Endodermal cell (in vitro differentiated cells): ENCODE measurements around the gene HPCAL1. TPM values are rescaled to one million over a fixed set of nuclear protein-coding genes. Genes with fewer than 3 reads are reported as not detected.

ENCODE experiments used
- DNase-seq: peaks from one replicate; pipeline ENCODE4 v3.0.0-alpha.2; 2017
- H3K27ac ChIP-seq: 2 replicates; pipeline ENCODE4 v1.5.1; 2013; ENCODE audit warnings: mild to moderate bottlenecking, low read depth, low read length, moderate library complexity
- H3K27me3 ChIP-seq: 2 replicates; pipeline ENCODE4 v1.6.1; 2013; ENCODE audit warnings: mild to moderate bottlenecking, low read length, moderate library complexity; ENCODE audit not compliant: insufficient read depth, control insufficient read depth, poor library complexity, severe bottlenecking
- H3K36me3 ChIP-seq: 2 replicates; pipeline ENCODE4 v1.7.0; 2013; ENCODE audit warnings: mild to moderate bottlenecking, low read length, moderate library complexity; ENCODE audit not compliant: control insufficient read depth, insufficient read depth
- H3K4me1 ChIP-seq: one replicate; pipeline ENCODE4 v1.7.0; 2013; ENCODE audit warnings: low read length; ENCODE audit not compliant: control insufficient read depth, insufficient read depth
- H3K4me3 ChIP-seq: 2 replicates; pipeline ENCODE4 v1.5.1; 2013; ENCODE audit warnings: mild to moderate bottlenecking, low read length, moderate library complexity
- H3K9ac ChIP-seq: 2 replicates; pipeline ENCODE4 v1.6.1; 2013; ENCODE audit warnings: mild to moderate bottlenecking, low read length, moderate library complexity; ENCODE audit not compliant: poor library complexity, severe bottlenecking; ENCODE audit errors: extremely low read depth
- H3K9me3 ChIP-seq: 2 replicates; pipeline ENCODE4 v1.6.1; 2013; ENCODE audit warnings: mild to moderate bottlenecking, low read length, moderate library complexity; ENCODE audit not compliant: control insufficient read depth
- H3K27ac Mint-ChIP-seq: 2 replicates; pipeline ENCODE4 v1.8.0; 2020; ENCODE audit warnings: mixed read lengths
- H3K27me3 Mint-ChIP-seq: 2 replicates; pipeline ENCODE4 v1.8.0; 2021; ENCODE audit warnings: mild to moderate bottlenecking, mixed read lengths; ENCODE audit not compliant: insufficient read depth
- H3K36me3 Mint-ChIP-seq: 2 replicates; pipeline ENCODE4 v1.8.0; 2020; ENCODE audit warnings: low read depth, mixed read lengths
- H3K4me1 Mint-ChIP-seq: 2 replicates; pipeline ENCODE4 v1.8.0; 2020; ENCODE audit warnings: mixed read lengths
- H3K4me3 Mint-ChIP-seq: 2 replicates; pipeline ENCODE4 v1.8.0; 2020; ENCODE audit warnings: mild to moderate bottlenecking, moderate library complexity, mixed read lengths
- H3K9me3 Mint-ChIP-seq: 2 replicates; pipeline ENCODE4 v1.8.0; 2020; ENCODE audit warnings: mild to moderate bottlenecking, mixed read lengths
- WGBS, 2 experiments: methylation state at CpG; one replicate each; pipeline versions ENCODE4 v1.1.5 to v1.1.7; 2013; ENCODE audit warnings: missing lambda C conversion rate in 2 of 2, mixed read lengths in 1 of 2; ENCODE audit not compliant: insufficient coverage in 1 of 2, insufficient read length in 1 of 2; 5-methylcytosine and 5-hydroxymethylcytosine counted together
- total RNA-seq, 2 donors: library from RNA; stranded (reverse); fragmentation: NEBNext Ultra II Directional in 1 of 2; extraction: Animal tissue kit (Norgen Biotek cat#: 25700) in 1 of 2; gene quantifications; 2 replicates in 1 of 2; 3 replicates in 1 of 2; pipeline ENCODE4 v1.2.1, GENCODE V29; 2021
- TF ChIP-seq, protein P1 (sequence below): fragments of 200-600 bp; sonication (generic); conservative IDR thresholded peaks from 2 replicates; pipeline ENCODE4 v1.5.0; 2021; ENCODE audit warnings: antibody characterized with exemption, mild to moderate bottlenecking

The HPCAL1 gene
- total RNA-seq, 2 donors from 2014 or later = 6.8 to 8.1 TPM

DNA sequence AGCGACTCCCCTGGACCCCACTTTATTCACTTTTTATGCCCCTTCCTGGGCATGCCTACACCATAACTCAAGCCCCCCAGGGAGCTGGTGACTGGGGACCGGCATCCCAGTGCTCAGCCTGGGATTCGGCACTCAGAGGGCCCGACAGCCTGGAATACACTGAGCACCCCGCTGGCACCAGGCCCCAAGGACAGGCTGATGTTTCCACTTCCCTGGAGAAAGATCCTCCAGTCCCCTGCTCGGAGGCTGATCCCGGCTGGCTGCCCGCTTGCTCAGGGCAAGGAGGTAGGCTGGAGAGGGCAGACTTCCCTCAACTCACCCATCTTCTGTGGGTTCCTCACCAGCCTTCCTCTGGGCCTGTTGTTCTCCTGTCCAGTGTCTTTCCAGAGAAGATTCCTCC, 108.9 kb downstream of the HPCAL1 start:
- no peak overlapping the region for H3K4me3 Mint-ChIP-seq
- no peak overlapping the region for H3K4me3 ChIP-seq
- H3K9me3 ChIP-seq = no peaks in the 10 kb centered on the region
- WGBS, 2 experiments = 84 to 100% methylated on average over 2 to 8 of the region's 8 CpGs
- H3K9me3 Mint-ChIP-seq = no peaks in the 10 kb centered on the region
- no peak overlapping the region for H3K27ac ChIP-seq
- H3K36me3 Mint-ChIP-seq = no peaks in the 10 kb centered on the region
- peaks cover 5% of the 10 kb centered on the region for H3K27me3 Mint-ChIP-seq
- peaks cover 21% of the 10 kb centered on the region for H3K4me1 Mint-ChIP-seq
- no peak overlapping the region for H3K9ac ChIP-seq
- H3K36me3 ChIP-seq = no peaks in the 10 kb centered on the region
- H3K27ac Mint-ChIP-seq = no peak overlapping the region
- H3K4me1 ChIP-seq = no peaks in the 10 kb centered on the region
- no peak for DNase-seq
- TF ChIP-seq, protein P1, sequence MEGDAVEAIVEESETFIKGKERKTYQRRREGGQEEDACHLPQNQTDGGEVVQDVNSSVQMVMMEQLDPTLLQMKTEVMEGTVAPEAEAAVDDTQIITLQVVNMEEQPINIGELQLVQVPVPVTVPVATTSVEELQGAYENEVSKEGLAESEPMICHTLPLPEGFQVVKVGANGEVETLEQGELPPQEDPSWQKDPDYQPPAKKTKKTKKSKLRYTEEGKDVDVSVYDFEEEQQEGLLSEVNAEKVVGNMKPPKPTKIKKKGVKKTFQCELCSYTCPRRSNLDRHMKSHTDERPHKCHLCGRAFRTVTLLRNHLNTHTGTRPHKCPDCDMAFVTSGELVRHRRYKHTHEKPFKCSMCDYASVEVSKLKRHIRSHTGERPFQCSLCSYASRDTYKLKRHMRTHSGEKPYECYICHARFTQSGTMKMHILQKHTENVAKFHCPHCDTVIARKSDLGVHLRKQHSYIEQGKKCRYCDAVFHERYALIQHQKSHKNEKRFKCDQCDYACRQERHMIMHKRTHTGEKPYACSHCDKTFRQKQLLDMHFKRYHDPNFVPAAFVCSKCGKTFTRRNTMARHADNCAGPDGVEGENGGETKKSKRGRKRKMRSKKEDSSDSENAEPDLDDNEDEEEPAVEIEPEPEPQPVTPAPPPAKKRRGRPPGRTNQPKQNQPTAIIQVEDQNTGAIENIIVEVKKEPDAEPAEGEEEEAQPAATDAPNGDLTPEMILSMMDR = no peak
- H3K27me3 ChIP-seq = no peaks in the 10 kb centered on the region

DNA sequence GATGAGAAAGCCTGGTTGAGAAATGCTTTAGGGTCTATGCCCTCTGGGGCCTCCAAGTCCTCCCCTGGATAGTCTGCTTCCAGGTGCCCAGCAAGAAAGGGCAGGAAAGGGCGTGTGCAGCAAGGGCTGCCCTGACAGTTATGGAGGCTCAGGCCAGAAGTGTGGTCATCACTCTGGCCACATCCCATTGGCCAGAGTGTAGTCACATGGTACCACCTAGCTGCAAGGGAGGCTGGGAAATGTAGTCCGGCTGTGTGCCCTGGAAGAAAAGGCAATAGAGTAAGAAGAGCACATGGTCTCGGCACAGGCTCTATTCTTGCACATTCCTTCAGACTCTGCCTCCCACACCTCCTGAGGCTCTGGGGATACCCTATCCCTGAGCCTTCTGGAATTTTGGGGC, 109.7 kb downstream of the HPCAL1 start:
- no peaks in the 10 kb centered on the region for H3K4me1 ChIP-seq
- Mint-ChIP-seq H3K4me3 (no peak overlapping the region), H3K9me3 (no peaks in the 10 kb centered on the region), H3K4me1 (peaks cover 21% of the 10 kb centered on the region), H3K27me3 (no peaks in the 10 kb centered on the region), H3K27ac (no peak overlapping the region), H3K36me3 (no peaks in the 10 kb centered on the region)
- WGBS, 2 experiments = 80 to 100% methylated on average over 1 to 3 of the region's 3 CpGs
- no peak overlapping the region for H3K4me3 ChIP-seq
- peak; percentile 87 for DNase-seq
- H3K9ac ChIP-seq = no peak overlapping the region
- no peaks in the 10 kb centered on the region for H3K36me3 ChIP-seq
- H3K9me3 ChIP-seq = no peaks in the 10 kb centered on the region
- no peak overlapping the region for H3K27ac ChIP-seq
- no peaks in the 10 kb centered on the region for H3K27me3 ChIP-seq
- TF ChIP-seq, protein P1 = no peak

- Histone ChIP-seq H3K4me1 (no peaks in the 10 kb centered on the region), H3K27me3 (no peaks in the 10 kb centered on the region), H3K4me3 (no peak overlapping the region), H3K27ac (no peak overlapping the region), H3K36me3 (no peaks in the 10 kb centered on the region), H3K9ac (no peak overlapping the region), H3K9me3 (no peaks in the 10 kb centered on the region)
- DNase-seq = no peak
- H3K9me3 Mint-ChIP-seq = no peaks in the 10 kb centered on the region
- H3K27ac Mint-ChIP-seq = no peak overlapping the region
- 93 to 95% methylated on average over 6 to 10 of the region's 10 CpGs for WGBS, 2 experiments
- H3K4me3 Mint-ChIP-seq = no peak overlapping the region
- H3K36me3 Mint-ChIP-seq = no peaks in the 10 kb centered on the region
- H3K4me1 Mint-ChIP-seq = peaks cover 10% of the 10 kb centered on the region
- TF ChIP-seq, protein P1 = no peak
- H3K27me3 Mint-ChIP-seq = no peaks in the 10 kb centered on the region
Measured at GRCh38 chr2:10413503-10413902, 110.8 kb downstream of the HPCAL1 start.
